ENCODE results near the gene TMEM89.

DNA sequence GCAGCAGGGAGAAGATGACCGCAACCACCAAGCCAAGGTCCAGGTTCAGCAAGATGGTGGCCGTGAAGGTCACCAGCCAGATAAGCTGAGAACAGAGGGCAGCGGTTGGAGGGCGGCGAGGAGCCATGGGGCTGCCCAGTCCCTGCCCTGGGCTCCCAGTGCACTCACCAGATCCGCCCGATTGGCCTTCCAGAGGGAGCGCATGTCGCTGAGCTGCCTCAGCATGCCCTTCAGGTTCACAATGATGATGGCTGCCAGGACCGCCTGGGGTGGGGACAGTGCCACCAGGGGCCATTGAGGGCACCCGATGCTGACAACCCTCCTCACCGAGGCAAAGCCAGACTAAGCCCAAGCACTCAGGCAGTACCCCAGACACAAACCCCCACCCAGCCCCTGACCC, 8.3 kb upstream of the TMEM89 start:
- TF ChIP-seq, protein P1, sequence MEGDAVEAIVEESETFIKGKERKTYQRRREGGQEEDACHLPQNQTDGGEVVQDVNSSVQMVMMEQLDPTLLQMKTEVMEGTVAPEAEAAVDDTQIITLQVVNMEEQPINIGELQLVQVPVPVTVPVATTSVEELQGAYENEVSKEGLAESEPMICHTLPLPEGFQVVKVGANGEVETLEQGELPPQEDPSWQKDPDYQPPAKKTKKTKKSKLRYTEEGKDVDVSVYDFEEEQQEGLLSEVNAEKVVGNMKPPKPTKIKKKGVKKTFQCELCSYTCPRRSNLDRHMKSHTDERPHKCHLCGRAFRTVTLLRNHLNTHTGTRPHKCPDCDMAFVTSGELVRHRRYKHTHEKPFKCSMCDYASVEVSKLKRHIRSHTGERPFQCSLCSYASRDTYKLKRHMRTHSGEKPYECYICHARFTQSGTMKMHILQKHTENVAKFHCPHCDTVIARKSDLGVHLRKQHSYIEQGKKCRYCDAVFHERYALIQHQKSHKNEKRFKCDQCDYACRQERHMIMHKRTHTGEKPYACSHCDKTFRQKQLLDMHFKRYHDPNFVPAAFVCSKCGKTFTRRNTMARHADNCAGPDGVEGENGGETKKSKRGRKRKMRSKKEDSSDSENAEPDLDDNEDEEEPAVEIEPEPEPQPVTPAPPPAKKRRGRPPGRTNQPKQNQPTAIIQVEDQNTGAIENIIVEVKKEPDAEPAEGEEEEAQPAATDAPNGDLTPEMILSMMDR (conservative IDR thresholded peaks at IDR 0.05; ENCODE audit: low read depth, low read length): no peak
- TF ChIP-seq EZH2 (IDR thresholded peaks at IDR 0.05; ENCODE audit: low read length, unreplicated experiment) (no peak), EZH2phosphoT487 (IDR thresholded peaks at IDR 0.05; ENCODE audit: borderline replicate concordance, low read length) (no peak)

Data from PC-3 (cell line).